T-helper 9 cell (primary cell): ENCODE data around the gene VAPA.

ENCODE experiments used
- DNase-seq: peaks from one replicate; pipeline ENCODE4 v3.0.0-alpha.2; 2020

Gene VAPA

GRCh38 chr18:10008006-10008647 is 94.3 kb downstream of the VAPA start:
- DNase-seq, result no peak
